DND-41 (cell line): ENCODE results near the gene ABL2.

Experiments
- CTCF ChIP-seq: IDR thresholded peaks from 2 replicates; pipeline ENCODE4 v1.5.1; 2012; ENCODE audit warnings: borderline replicate concordance, low read length, moderate library complexity, mild to moderate bottlenecking; ENCODE audit not compliant: poor library complexity, severe bottlenecking; ENCODE audit errors: extremely low read depth
- EZH2 ChIP-seq: IDR thresholded peaks from 3 replicates; pipeline ENCODE4 v1.6.1; 2012; ENCODE audit warnings: borderline replicate concordance, low read depth, mild to moderate bottlenecking, moderate library complexity, low read length, inconsistent platforms; ENCODE audit not compliant: severe bottlenecking

GRCh38 chr1:179119513-179119912 lies 110.0 kb downstream of the ABL2 start:
- TF ChIP-seq CTCF (no peak), EZH2 (no peak)
